Neural progenitor cell (in vitro differentiated cells): Measurements from ENCODE around the gene ADCY7.

ENCODE experiments used
- EZH2 ChIP-seq: fragments of 200-600 bp; sonication (generic); IDR thresholded peaks from 2 replicates; pipeline ENCODE4 v1.6.1; 2017; ENCODE audit warnings: antibody characterized with exemption, mild to moderate bottlenecking, moderate library complexity
- EZH2phosphoT487 ChIP-seq: fragments of 200-600 bp; sonication (generic); IDR thresholded peaks from 2 replicates; pipeline ENCODE4 v1.6.1; 2017; ENCODE audit warnings: antibody characterized with exemption
- TF ChIP-seq, protein P1 (sequence below): fragments of 200-600 bp; sonication (generic); IDR thresholded peaks from 2 replicates; pipeline ENCODE4 v1.5.1; 2017; ENCODE audit warnings: antibody characterized with exemption, mild to moderate bottlenecking

DNA sequence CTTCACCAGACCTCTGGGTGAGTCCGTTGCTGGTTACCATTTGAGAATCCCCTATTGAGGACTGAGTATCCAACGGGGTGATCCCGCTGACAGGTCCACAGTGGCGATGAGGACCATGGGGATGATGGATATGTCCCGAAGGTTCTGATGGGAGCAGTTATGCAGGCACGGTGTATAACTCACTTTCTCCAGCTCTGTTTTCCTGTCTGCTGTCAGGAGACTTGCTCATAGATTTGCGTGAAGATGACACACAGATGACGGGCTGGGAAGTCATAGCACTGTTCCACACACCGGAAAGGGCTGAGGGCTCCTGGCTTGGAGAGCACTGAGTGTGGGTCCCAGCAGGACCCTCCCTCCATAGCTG, 22.2 kb upstream of the ADCY7 start:
- no peak for TF ChIP-seq EZH2phosphoT487
- TF ChIP-seq, protein P1, sequence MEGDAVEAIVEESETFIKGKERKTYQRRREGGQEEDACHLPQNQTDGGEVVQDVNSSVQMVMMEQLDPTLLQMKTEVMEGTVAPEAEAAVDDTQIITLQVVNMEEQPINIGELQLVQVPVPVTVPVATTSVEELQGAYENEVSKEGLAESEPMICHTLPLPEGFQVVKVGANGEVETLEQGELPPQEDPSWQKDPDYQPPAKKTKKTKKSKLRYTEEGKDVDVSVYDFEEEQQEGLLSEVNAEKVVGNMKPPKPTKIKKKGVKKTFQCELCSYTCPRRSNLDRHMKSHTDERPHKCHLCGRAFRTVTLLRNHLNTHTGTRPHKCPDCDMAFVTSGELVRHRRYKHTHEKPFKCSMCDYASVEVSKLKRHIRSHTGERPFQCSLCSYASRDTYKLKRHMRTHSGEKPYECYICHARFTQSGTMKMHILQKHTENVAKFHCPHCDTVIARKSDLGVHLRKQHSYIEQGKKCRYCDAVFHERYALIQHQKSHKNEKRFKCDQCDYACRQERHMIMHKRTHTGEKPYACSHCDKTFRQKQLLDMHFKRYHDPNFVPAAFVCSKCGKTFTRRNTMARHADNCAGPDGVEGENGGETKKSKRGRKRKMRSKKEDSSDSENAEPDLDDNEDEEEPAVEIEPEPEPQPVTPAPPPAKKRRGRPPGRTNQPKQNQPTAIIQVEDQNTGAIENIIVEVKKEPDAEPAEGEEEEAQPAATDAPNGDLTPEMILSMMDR, result no peak
- no peak for TF ChIP-seq EZH2
